Endodermal cell (in vitro differentiated cells): ENCODE data around the gene TBPL2. TPM values are rescaled to one million over a fixed set of nuclear protein-coding genes. Genes with fewer than 3 reads are reported as not detected.
A peak's percentile ranks its signal among the peaks of the same experiment; 100 is the strongest.

Experiments
- DNase-seq: peaks from one replicate; pipeline ENCODE4 v3.0.0-alpha.2; 2017
- H3K27ac ChIP-seq: 2 replicates; pipeline ENCODE4 v1.5.1; 2013; ENCODE audit warnings: mild to moderate bottlenecking, low read depth, low read length, moderate library complexity
- H3K27me3 ChIP-seq: 2 replicates; pipeline ENCODE4 v1.6.1; 2013; ENCODE audit warnings: mild to moderate bottlenecking, low read length, moderate library complexity; ENCODE audit not compliant: insufficient read depth, control insufficient read depth, poor library complexity, severe bottlenecking
- H3K36me3 ChIP-seq: 2 replicates; pipeline ENCODE4 v1.7.0; 2013; ENCODE audit warnings: mild to moderate bottlenecking, low read length, moderate library complexity; ENCODE audit not compliant: control insufficient read depth, insufficient read depth
- H3K4me1 ChIP-seq: one replicate; pipeline ENCODE4 v1.7.0; 2013; ENCODE audit warnings: low read length; ENCODE audit not compliant: control insufficient read depth, insufficient read depth
- H3K4me3 ChIP-seq: 2 replicates; pipeline ENCODE4 v1.5.1; 2013; ENCODE audit warnings: mild to moderate bottlenecking, low read length, moderate library complexity
- H3K9ac ChIP-seq: 2 replicates; pipeline ENCODE4 v1.6.1; 2013; ENCODE audit warnings: mild to moderate bottlenecking, low read length, moderate library complexity; ENCODE audit not compliant: poor library complexity, severe bottlenecking; ENCODE audit errors: extremely low read depth
- H3K9me3 ChIP-seq: 2 replicates; pipeline ENCODE4 v1.6.1; 2013; ENCODE audit warnings: mild to moderate bottlenecking, low read length, moderate library complexity; ENCODE audit not compliant: control insufficient read depth
- H3K27ac Mint-ChIP-seq: 2 replicates; pipeline ENCODE4 v1.8.0; 2020; ENCODE audit warnings: mixed read lengths
- H3K27me3 Mint-ChIP-seq: 2 replicates; pipeline ENCODE4 v1.8.0; 2021; ENCODE audit warnings: mild to moderate bottlenecking, mixed read lengths; ENCODE audit not compliant: insufficient read depth
- H3K36me3 Mint-ChIP-seq: 2 replicates; pipeline ENCODE4 v1.8.0; 2020; ENCODE audit warnings: low read depth, mixed read lengths
- H3K4me1 Mint-ChIP-seq: 2 replicates; pipeline ENCODE4 v1.8.0; 2020; ENCODE audit warnings: mixed read lengths
- H3K4me3 Mint-ChIP-seq: 2 replicates; pipeline ENCODE4 v1.8.0; 2020; ENCODE audit warnings: mild to moderate bottlenecking, moderate library complexity, mixed read lengths
- H3K9me3 Mint-ChIP-seq: 2 replicates; pipeline ENCODE4 v1.8.0; 2020; ENCODE audit warnings: mild to moderate bottlenecking, mixed read lengths
- WGBS, 2 experiments: methylation state at CpG; one replicate each; pipeline versions ENCODE4 v1.1.5 to v1.1.7; 2013; ENCODE audit warnings: missing lambda C conversion rate in 2 of 2, mixed read lengths in 1 of 2; ENCODE audit not compliant: insufficient coverage in 1 of 2, insufficient read length in 1 of 2; 5-methylcytosine and 5-hydroxymethylcytosine counted together
- total RNA-seq, 2 donors: library from RNA; stranded (reverse); fragmentation: NEBNext Ultra II Directional in 1 of 2; extraction: Animal tissue kit (Norgen Biotek cat#: 25700) in 1 of 2; gene quantifications; 2 replicates in 1 of 2; 3 replicates in 1 of 2; pipeline ENCODE4 v1.2.1, GENCODE V29; 2021
- TF ChIP-seq, protein P1 (sequence below): fragments of 200-600 bp; sonication (generic); conservative IDR thresholded peaks from 2 replicates; pipeline ENCODE4 v1.5.0; 2021; ENCODE audit warnings: antibody characterized with exemption, mild to moderate bottlenecking

Gene TBPL2
- total RNA-seq, 2 donors from 2014 or later = not detected

DNA sequence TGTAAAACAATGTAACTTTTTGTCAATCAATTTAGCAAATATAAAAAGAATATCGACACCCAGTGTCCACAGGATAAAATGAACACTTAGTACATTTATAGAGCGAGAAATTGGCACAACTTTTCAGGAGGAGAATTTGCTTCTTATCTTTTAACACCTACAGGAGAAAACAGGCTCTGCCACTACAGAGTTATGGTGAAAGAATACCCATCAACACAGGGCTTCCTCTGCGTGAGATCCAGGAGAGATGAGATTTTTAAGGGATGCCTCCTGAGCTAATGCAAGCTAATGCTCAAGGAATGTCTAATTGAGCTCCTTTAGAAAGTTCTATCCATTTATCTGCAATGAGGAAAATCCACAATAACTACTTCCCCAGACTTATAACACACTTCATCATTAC is 7.8 kb downstream of the TBPL2 start:
- WGBS, 2 experiments = 95 to 100% methylated on average over 1 to 3 of the region's 3 CpGs

DNA sequence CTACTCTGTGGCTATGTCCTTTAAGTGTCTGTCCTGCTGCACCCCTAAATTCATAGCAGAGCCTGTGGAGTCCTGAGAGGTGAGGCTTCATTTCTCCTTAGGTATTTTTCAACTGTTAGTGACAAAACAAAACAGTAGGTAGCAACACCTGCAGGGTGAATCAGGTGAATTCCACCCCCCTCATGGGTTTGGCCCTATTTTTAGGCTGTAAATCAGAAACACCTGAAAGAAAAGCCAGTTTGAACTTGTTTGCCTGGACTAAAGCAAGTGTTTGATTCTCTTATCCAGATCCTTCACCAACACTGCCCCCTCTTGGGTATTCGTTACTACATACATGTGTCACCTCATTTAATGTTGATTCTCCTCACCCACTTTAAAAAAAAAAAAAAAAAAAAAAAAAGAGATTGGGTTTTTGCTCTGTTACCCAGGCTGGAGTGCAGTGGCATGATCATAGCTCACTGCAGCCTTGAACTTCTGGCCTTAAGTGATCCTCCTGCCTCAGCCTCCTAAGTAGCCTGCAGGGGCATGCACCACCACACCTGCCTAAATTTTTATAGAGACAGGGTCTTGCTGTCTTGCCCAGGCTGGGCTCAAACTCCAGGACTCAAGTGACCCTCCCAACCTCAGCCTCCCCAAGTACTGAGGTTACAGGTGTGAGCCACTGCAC is 10.3 kb downstream of the TBPL2 start:
- H3K4me1 ChIP-seq = peaks cover 4% of the 10 kb centered on the region
- H3K27me3 Mint-ChIP-seq = no peaks in the 10 kb centered on the region
- H3K9me3 Mint-ChIP-seq = no peaks in the 10 kb centered on the region
- peak overlapping the region; percentile 60 for H3K27ac Mint-ChIP-seq
- H3K4me3 ChIP-seq = no peak overlapping the region
- 17% methylated on average over 1 of the region's 1 CpG; no CpG with 5 or more reads in 1 of the 2 experiments for WGBS, 2 experiments
- H3K27me3 ChIP-seq = no peaks in the 10 kb centered on the region
- H3K4me3 Mint-ChIP-seq = no peak overlapping the region
- H3K9ac ChIP-seq = no peak overlapping the region
- no peaks in the 10 kb centered on the region for H3K36me3 ChIP-seq
- TF ChIP-seq, protein P1, sequence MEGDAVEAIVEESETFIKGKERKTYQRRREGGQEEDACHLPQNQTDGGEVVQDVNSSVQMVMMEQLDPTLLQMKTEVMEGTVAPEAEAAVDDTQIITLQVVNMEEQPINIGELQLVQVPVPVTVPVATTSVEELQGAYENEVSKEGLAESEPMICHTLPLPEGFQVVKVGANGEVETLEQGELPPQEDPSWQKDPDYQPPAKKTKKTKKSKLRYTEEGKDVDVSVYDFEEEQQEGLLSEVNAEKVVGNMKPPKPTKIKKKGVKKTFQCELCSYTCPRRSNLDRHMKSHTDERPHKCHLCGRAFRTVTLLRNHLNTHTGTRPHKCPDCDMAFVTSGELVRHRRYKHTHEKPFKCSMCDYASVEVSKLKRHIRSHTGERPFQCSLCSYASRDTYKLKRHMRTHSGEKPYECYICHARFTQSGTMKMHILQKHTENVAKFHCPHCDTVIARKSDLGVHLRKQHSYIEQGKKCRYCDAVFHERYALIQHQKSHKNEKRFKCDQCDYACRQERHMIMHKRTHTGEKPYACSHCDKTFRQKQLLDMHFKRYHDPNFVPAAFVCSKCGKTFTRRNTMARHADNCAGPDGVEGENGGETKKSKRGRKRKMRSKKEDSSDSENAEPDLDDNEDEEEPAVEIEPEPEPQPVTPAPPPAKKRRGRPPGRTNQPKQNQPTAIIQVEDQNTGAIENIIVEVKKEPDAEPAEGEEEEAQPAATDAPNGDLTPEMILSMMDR = peak; percentile 74
- peak; percentile 75 for DNase-seq
- H3K27ac ChIP-seq = no peak overlapping the region
- peaks cover 20% of the 10 kb centered on the region for H3K4me1 Mint-ChIP-seq
- H3K9me3 ChIP-seq = no peaks in the 10 kb centered on the region
- H3K36me3 Mint-ChIP-seq = no peaks in the 10 kb centered on the region

More for the DNA sequence above, 7.8 kb downstream of the TBPL2 start:
- Histone ChIP-seq H3K27me3 (no peaks in the 10 kb centered on the region), H3K27ac (no peak overlapping the region), H3K4me3 (no peak overlapping the region), H3K9ac (no peak overlapping the region), H3K4me1 (peaks cover 4% of the 10 kb centered on the region), H3K36me3 (no peaks in the 10 kb centered on the region), H3K9me3 (no peaks in the 10 kb centered on the region)
- no peak for DNase-seq
- Mint-ChIP-seq H3K27me3 (peaks cover 6% of the 10 kb centered on the region), H3K4me3 (no peak overlapping the region), H3K9me3 (no peaks in the 10 kb centered on the region), H3K36me3 (no peaks in the 10 kb centered on the region), H3K27ac (no peak overlapping the region), H3K4me1 (peaks cover 25% of the 10 kb centered on the region)
- TF ChIP-seq, protein P1 = peak; percentile 21

DNA sequence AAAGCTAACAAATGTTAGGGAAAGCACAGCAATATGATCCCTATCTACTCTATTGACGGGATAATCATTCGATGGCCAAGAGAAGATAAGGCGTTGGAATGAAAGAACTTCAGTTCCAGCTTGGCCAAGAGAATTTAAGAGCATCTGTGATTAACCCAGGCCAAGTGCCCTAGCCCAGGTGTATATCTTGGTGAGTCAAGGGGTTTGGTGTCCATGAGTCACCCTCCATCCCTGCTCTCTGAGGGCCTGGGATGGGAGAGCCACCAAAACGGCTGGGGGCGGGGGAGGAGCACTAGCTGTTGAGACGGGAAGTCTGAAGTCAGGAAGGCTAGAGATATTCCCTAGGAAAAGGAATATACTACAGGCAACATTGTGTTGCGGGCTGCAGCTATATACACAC is 13.0 kb downstream of the TBPL2 start:
- H3K27me3 ChIP-seq = no peaks in the 10 kb centered on the region
- 83% methylated on average over 6 of the region's 7 CpGs; no CpG with 5 or more reads in 1 of the 2 experiments for WGBS, 2 experiments
- H3K9me3 Mint-ChIP-seq = no peaks in the 10 kb centered on the region
- no peaks in the 10 kb centered on the region for H3K4me1 ChIP-seq
- no peak overlapping the region for H3K27ac ChIP-seq
- no peak overlapping the region for H3K27ac Mint-ChIP-seq
- H3K36me3 ChIP-seq = no peaks in the 10 kb centered on the region
- peaks cover 4% of the 10 kb centered on the region for H3K27me3 Mint-ChIP-seq
- H3K9ac ChIP-seq = no peak overlapping the region
- no peak overlapping the region for H3K4me3 ChIP-seq
- DNase-seq = peak; percentile 68
- no peaks in the 10 kb centered on the region for H3K36me3 Mint-ChIP-seq
- TF ChIP-seq, protein P1 = no peak
- H3K9me3 ChIP-seq = no peaks in the 10 kb centered on the region
- H3K4me3 Mint-ChIP-seq = no peak overlapping the region
- peaks cover 8% of the 10 kb centered on the region for H3K4me1 Mint-ChIP-seq
